ENCODE data around the gene OR8B12. TPM values are rescaled to one million over a fixed set of nuclear protein-coding genes. Genes with fewer than 3 reads are reported as not detected.

OR8B12 gene
- polyA plus RNA-seq, 3 donors, result not detected

- no peak for DNase-seq
- Histone ChIP-seq H3K9me3 (replicated peaks in 1 of 2; ENCODE audit: control insufficient read depth in 1 of 2, insufficient read depth in 1 of 2, low read length in 2 of 2) (no peaks in the 10 kb centered on the region), H3K36me3 (replicated peaks in 1 of 2; ENCODE audit: control insufficient read depth in 1 of 2, insufficient read depth in 2 of 2, low read length in 2 of 2) (no peaks in the 10 kb centered on the region), H3K27me3 (ENCODE audit: control insufficient read depth in 2 of 2, insufficient read depth in 2 of 2, low read length in 2 of 2) (no peaks in the 10 kb centered on the region), H3K4me2 (replicated peaks; ENCODE audit: extremely low read depth, low read length, poor library complexity, severe bottlenecking) (no peak overlapping the region), H3K4me3 (replicated peaks in 1 of 3; ENCODE audit: low read depth in 2 of 3, low read length in 3 of 3) (no peak overlapping the region), H3K9ac (ENCODE audit: insufficient read depth, low read length, poor library complexity, severe bottlenecking) (no peak overlapping the region), H2AFZ (ENCODE audit: insufficient read depth, low read depth, low read length, poor library complexity, severe bottlenecking) (no peak overlapping the region), H4K20me1 (ENCODE audit: insufficient read depth, low read length) (no peaks in the 10 kb centered on the region), H3K4me1 (ENCODE audit: control insufficient read depth in 1 of 2, insufficient read depth in 2 of 2, low read length in 2 of 2) (no peaks in the 10 kb centered on the region), H3K27ac (ENCODE audit: low read depth in 1 of 2, low read length in 2 of 2) (no peak overlapping the region), H3K79me2 (ENCODE audit: insufficient read depth, low read length) (no peaks in the 10 kb centered on the region)
- Mint-ChIP-seq H3K27me3 (ENCODE audit: low read depth in 3 of 3) (peaks cover 1 to 3% (median 2%) of the 10 kb centered on the region in 3 donors), H3K4me3 (no peak overlapping the region), H3K36me3 (no peaks in the 10 kb centered on the region), H3K9me3 (peaks cover 0 to 4% (median 0%) of the 10 kb centered on the region in 7 donors), H3K4me1 (no peaks in the 10 kb centered on the region), H3K27ac (no peak overlapping the region)
- WGBS (ENCODE audit: insufficient coverage), result 90% methylated on average over 2 of the region's 4 CpGs
- intact Hi-C loops (cut with micrococcal nuclease), result no loop called here
- no peak for TF ChIP-seq CTCF (IDR thresholded peaks at IDR 0.05)
Observed at GRCh38 chr11:124493016-124493655, 50.3 kb downstream of the OR8B12 start.

Small RNA genes lying within 50 kb of the gene (small RNA-seq; reads per million reads assigned to genes)
- gene OR8A3P (ENCODE audit: insufficient read length, low read depth), result not detected

Other genes starting within 250 kb of the OR8B12 start
- gene OR8D1, start 229.7 kb downstream of the OR8B12 start, polyA plus RNA-seq, result not detected
- gene OR8D2, start 223.5 kb downstream of the OR8B12 start, polyA plus RNA-seq, result not detected
- not detected for gene OR8B2, start 159.2 kb downstream of the OR8B12 start, polyA plus RNA-seq
- not detected for gene OR8B3, start 144.6 kb downstream of the OR8B12 start, polyA plus RNA-seq
- gene OR8B4, start 118.8 kb downstream of the OR8B12 start, polyA plus RNA-seq, result not detected
- gene OR8B8, start 98.0 kb downstream of the OR8B12 start, polyA plus RNA-seq, result not detected
- not detected for gene OR8A1, start 26.3 kb upstream of the OR8B12 start, polyA plus RNA-seq
- not detected for gene PANX3, start 67.8 kb upstream of the OR8B12 start, polyA plus RNA-seq
- gene TBRG1, start 79.2 kb upstream of the OR8B12 start, polyA plus RNA-seq, result 10 to 100 TPM; 39.7 to 84.7 (median 43.5) TPM
- gene SIAE, start 130.1 kb upstream of the OR8B12 start, polyA plus RNA-seq, result 1 to 10 TPM; 6.7 to 8.9 (median 7.8) TPM
- gene SPA17, start 130.2 kb upstream of the OR8B12 start, polyA plus RNA-seq, result 1 to 10 TPM in 2 of 3 donors, under 1 TPM in 1; 0.75 to 6.7 (median 4.2) TPM
- 100 to 1,000 TPM in 1 of 3 donors, 10 to 100 TPM in 2; 17.2 to 125 (median 19.2) TPM for gene NRGN, start 196.3 kb upstream of the OR8B12 start, polyA plus RNA-seq
- not detected for gene VSIG2, start 208.6 kb upstream of the OR8B12 start, polyA plus RNA-seq
- under 1 TPM; 0.18 to 0.74 (median 0.49) TPM for gene ESAM, start 218.6 kb upstream of the OR8B12 start, polyA plus RNA-seq

All from CD14-positive monocyte (primary cell).